BJ (cell line): ENCODE data around the gene NUDT8. TPM values are rescaled to one million over a fixed set of nuclear protein-coding genes. Genes with fewer than 3 reads are reported as not detected.
A peak's percentile ranks its signal among the peaks of the same experiment; 100 is the strongest.
"Not testable (repeated sequence)": the region's sequence is repeated elsewhere in the genome, so short reads cannot be mapped to it uniquely, and the experiment has no call there.

Experiments used
- CTCF ChIA-PET: fragments of 350-600 bp; formaldehyde crosslinking; extraction: SDS; loops from one replicate; lab custom pipeline; 2021; ENCODE audit warnings: antibody characterized with exemption, inconsistent platforms; lab: Yijun Ruan, JAX
- POLR2A ChIA-PET: fragments of 300-600 bp; sonication (Branson Sonifier 250); formaldehyde crosslinking; extraction: SDS; loops from one replicate; lab custom pipeline; 2021; ENCODE audit warnings: antibody characterized with exemption; lab: Charles Lee
- DNase-seq: peaks from one replicate; pipeline ENCODE4 v3.0.0-alpha.2; 2011; ENCODE audit warnings: low read depth
- H3K27me3 ChIP-seq: 2 replicates; pipeline ENCODE4 v1.6.0; 2011; ENCODE audit warnings: low read length; ENCODE audit not compliant: control insufficient read depth, insufficient read depth
- H3K36me3 ChIP-seq: 2 replicates; pipeline ENCODE4 v1.5.1; 2011; ENCODE audit warnings: low read length; ENCODE audit not compliant: control insufficient read depth, insufficient read depth
- H3K4me3 ChIP-seq: 2 replicates; pipeline ENCODE4 v1.5.1; 2011; ENCODE audit warnings: low read depth, mild to moderate bottlenecking, control low read depth, low read length
- polyA plus RNA-seq: library from polyadenylated mRNA; depleted of rRNA; stranded (reverse); fragments of >200 nt; gene quantifications from 2 replicates; pipeline ENCODE4 v1.2.3, GENCODE V29; 2011
- TF ChIP-seq, protein P1 (sequence below): IDR thresholded peaks from 2 replicates; pipeline ENCODE4 v1.5.1; 2011; ENCODE audit warnings: low read depth, mild to moderate bottlenecking, control low read depth, inconsistent platforms, low read length, moderate library complexity; ENCODE audit not compliant: insufficient read depth

Gene NUDT8
- polyA plus RNA-seq, 1 experiment = 1.7 TPM

GRCh38 chr11:67628710-67629385 is 889 bp downstream of the NUDT8 start:
- H3K36me3 ChIP-seq = no peaks in the 10 kb centered on the region
- H3K4me3 ChIP-seq = peak overlapping the region; percentile 71
- ChIA-PET CTCF (interaction anchor here (0.6 to 7.2 kb wide), 12 partner anchors 11 to 120 kb away, joined by 3 to 88 read pairs (median 4); partner anchors contain the start of genes ACY3 and TBX10), POLR2A (no interaction called here)
- TF ChIP-seq, protein P1, sequence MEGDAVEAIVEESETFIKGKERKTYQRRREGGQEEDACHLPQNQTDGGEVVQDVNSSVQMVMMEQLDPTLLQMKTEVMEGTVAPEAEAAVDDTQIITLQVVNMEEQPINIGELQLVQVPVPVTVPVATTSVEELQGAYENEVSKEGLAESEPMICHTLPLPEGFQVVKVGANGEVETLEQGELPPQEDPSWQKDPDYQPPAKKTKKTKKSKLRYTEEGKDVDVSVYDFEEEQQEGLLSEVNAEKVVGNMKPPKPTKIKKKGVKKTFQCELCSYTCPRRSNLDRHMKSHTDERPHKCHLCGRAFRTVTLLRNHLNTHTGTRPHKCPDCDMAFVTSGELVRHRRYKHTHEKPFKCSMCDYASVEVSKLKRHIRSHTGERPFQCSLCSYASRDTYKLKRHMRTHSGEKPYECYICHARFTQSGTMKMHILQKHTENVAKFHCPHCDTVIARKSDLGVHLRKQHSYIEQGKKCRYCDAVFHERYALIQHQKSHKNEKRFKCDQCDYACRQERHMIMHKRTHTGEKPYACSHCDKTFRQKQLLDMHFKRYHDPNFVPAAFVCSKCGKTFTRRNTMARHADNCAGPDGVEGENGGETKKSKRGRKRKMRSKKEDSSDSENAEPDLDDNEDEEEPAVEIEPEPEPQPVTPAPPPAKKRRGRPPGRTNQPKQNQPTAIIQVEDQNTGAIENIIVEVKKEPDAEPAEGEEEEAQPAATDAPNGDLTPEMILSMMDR = no peak
- no peak for DNase-seq
- H3K27me3 ChIP-seq = no peaks in the 10 kb centered on the region

GRCh38 chr11:67627812-67628624 is 1.7 kb downstream of the NUDT8 start:
- CTCF ChIA-PET = interaction anchor here (1.0 to 7.2 kb wide), 5 partner anchors 12 to 30 kb away, joined by 3 to 88 read pairs (median 48); partner anchors contain the start of genes ACY3 and TBX10
- POLR2A ChIA-PET = no interaction called here
- DNase-seq = no peak

DNA sequence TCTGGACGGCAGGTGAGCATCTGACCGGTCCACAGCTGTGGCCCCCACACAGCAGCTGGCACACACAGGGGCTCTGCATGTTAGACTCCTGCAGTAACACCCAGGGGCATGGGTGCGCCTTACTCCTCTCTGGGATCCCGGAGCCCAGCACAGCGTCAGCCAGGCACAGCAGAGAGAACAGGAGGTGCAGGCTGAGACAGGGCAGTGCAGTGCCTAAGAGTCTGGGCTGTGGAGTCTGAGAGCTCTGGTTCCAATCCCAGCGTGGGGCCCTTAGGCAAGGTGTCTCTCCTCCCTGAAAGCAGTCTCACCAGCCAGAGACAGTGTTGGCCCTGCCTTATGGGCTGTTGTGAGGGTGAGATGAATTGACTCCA is 2.3 kb downstream of the NUDT8 start:
- no peaks in the 10 kb centered on the region for H3K27me3 ChIP-seq
- no peaks in the 10 kb centered on the region for H3K36me3 ChIP-seq
- CTCF ChIA-PET = interaction anchor here (1.2 to 6.3 kb wide), 2 partner anchors 11 to 18 kb away, joined by 3 to 88 read pairs; no protein-coding TSS in a partner anchor
- POLR2A ChIA-PET = no interaction called here
- no peak overlapping the region for H3K4me3 ChIP-seq
- TF ChIP-seq, protein P1 = no peak
- DNase-seq = no peak

More at GRCh38 chr11:67627812-67628624, 1.7 kb downstream of the NUDT8 start:
- TF ChIP-seq, protein P1 = no peak
- no peaks in the 10 kb centered on the region for H3K36me3 ChIP-seq
- no peaks in the 10 kb centered on the region for H3K27me3 ChIP-seq
- no peak overlapping the region for H3K4me3 ChIP-seq

GRCh38 chr11:67626970-67627369 is 2.8 kb downstream of the NUDT8 start:
- TF ChIP-seq, protein P1 = no peak
- CTCF ChIA-PET = interaction anchor here (1.2 to 6.3 kb wide), 2 partner anchors 11 to 18 kb away, joined by 3 to 88 read pairs; no protein-coding TSS in a partner anchor
- DNase-seq = no peak

GRCh38 chr11:67626131-67626833 is 3.5 kb downstream of the NUDT8 start:
- CTCF ChIA-PET = interaction anchor here (1.2 to 6.3 kb wide), 2 partner anchors 10 to 17 kb away, joined by 3 to 88 read pairs; no protein-coding TSS in a partner anchor
- H3K36me3 ChIP-seq, POLR2A ChIA-PET, H3K27me3 ChIP-seq, DNase-seq, H3K4me3 ChIP-seq: not testable (repeated sequence)

More at GRCh38 chr11:67626970-67627369, 2.8 kb downstream of the NUDT8 start:
- POLR2A ChIA-PET = no interaction called here
- no peaks in the 10 kb centered on the region for H3K36me3 ChIP-seq
- no peak overlapping the region for H3K4me3 ChIP-seq
- no peaks in the 10 kb centered on the region for H3K27me3 ChIP-seq

GRCh38 chr11:67623795-67624194 is 5.9 kb downstream of the NUDT8 start:
- H3K27me3 ChIP-seq, H3K4me3 ChIP-seq, POLR2A ChIA-PET, H3K36me3 ChIP-seq, DNase-seq, CTCF ChIA-PET: not testable (repeated sequence)

- CTCF ChIA-PET, POLR2A ChIA-PET: not testable (repeated sequence)
Observed at GRCh38 chr11:67622905-67623304, 6.8 kb downstream of the NUDT8 start.

DNA sequence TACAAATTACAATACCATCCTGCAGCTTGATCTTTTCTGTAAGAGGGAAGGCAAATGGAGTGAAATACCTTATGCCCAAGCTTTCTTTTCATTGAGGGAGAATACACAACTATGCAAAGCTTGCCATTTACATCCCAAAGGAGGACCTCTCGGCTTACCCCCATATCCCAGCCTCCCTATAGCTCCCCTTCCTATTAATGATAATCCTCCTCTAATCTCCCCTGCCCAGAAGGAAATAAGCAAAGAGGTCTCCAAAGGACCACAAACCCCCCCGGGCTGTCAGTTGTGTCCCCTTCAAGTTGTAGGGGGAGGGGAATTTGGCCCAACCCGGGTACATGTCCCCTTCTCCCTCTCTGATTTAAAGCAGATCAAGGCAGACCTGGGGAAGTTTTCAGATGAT is 7.8 kb downstream of the NUDT8 start:
- DNase-seq, POLR2A ChIA-PET: not testable (repeated sequence)

More at GRCh38 chr11:67622905-67623304, 6.8 kb downstream of the NUDT8 start:
- DNase-seq, H3K4me3 ChIP-seq, H3K27me3 ChIP-seq, H3K36me3 ChIP-seq: not testable (repeated sequence)

More for the DNA sequence above, 7.8 kb downstream of the NUDT8 start:
- H3K27me3 ChIP-seq, H3K36me3 ChIP-seq, CTCF ChIA-PET, H3K4me3 ChIP-seq: not testable (repeated sequence)
